Measurements from ENCODE around the gene MMS19.
"Not testable (repeated sequence)": the region's sequence is repeated elsewhere in the genome, so short reads cannot be mapped to it uniquely, and the experiment has no call there.

The MMS19 gene

GRCh38 chr10:97499561-97500296, 1.5 kb upstream of the MMS19 start:
- peak overlapping the region; percentile 64 for H3K4me3 Mint-ChIP-seq
- peaks cover 23% of the 10 kb centered on the region for H3K27me3 Mint-ChIP-seq
- peaks cover 7% of the 10 kb centered on the region for H3K36me3 Mint-ChIP-seq (ENCODE audit: low read depth)
- H3K9me3 Mint-ChIP-seq = no peaks in the 10 kb centered on the region
- peaks cover 40% of the 10 kb centered on the region for H3K4me1 Mint-ChIP-seq (ENCODE audit: low read depth)
- H3K27ac Mint-ChIP-seq = no peak overlapping the region

DNA sequence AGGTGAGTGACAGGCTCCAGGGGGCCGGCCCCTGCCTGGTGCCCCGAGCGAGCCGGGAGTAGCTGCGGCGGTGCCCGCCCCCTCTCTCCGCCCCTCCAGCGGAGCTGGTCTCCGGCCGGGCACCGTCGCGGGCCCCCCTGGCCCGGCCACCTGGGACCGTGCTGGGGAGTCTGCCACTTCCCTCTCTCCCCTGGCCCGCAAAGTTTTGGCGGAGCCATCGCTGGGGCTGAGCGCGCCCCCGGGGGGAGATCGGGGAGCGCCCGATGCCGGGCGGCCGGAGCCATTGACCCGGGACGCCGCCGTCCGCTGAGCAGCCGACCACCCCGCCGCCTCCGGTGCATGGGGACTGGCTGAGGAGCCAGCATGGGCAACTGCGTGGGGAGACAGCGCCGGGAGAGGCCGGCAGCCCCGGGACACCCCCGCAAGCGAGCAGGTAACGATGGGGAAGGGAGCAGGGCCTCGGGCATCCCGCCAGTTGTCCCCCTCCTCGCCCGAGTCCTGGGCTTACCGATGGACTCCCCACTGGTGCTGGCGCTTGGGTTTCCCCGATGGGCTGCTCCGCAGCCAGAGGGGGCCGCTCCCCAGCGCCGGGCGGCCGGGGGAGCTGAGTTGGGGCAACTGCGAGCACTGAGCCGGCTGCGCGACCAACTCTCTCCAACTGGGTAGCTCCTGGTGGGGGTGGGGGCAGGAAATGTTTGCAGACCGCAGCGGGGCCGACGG, 779 bp upstream of the MMS19 start, which contains the start of gene UBTD1:
UBTD1 (plus strand) TSS at position 84 of the 720 bp plus-strand sequence; CDS start at position 364, 280 bp downstream.
- Mint-ChIP-seq H3K4me3 (peak within 1 kb of the TSS; percentile 90), H3K36me3 (ENCODE audit: low read depth) (peaks cover 14% of the 10 kb centered on the region), H3K27ac (peak within 1 kb of the TSS; percentile 90), H3K4me1 (ENCODE audit: low read depth) (peaks cover 47% of the 10 kb centered on the region), H3K9me3 (no peaks in the 10 kb centered on the region), H3K27me3 (peaks cover 23% of the 10 kb centered on the region)

DNA sequence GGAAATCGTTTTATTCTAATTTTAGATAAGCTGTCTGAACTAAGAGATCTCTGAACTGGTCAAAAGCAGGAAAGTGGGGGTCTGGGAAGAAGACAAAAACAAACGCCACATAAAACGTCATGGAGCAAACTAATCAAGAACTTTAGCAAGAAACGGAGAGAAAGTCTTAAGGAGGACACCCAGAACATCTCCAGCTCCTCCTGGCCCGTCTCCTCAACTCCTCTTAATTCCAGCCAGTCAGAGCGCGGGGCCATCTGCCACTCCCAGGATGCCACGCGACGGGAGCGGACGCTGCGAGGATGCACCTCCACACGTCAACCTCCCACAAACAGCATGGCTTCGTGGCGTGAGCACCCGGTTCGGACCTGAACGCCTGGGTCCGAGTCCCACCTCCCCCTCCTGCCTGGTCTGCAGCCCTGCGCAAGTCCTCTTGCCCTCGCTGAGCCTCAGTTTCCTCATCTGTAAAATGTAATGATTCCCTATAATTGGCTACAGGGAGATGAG, 598 bp downstream of the MMS19 start:
- Mint-ChIP-seq H3K4me3 (peak overlapping the region; percentile 90), H3K9me3 (no peaks in the 10 kb centered on the region), H3K27me3 (peaks cover 23% of the 10 kb centered on the region), H3K27ac (peak overlapping the region; percentile 90), H3K4me1 (ENCODE audit: low read depth) (peaks cover 52% of the 10 kb centered on the region), H3K36me3 (ENCODE audit: low read depth) (peaks cover 26% of the 10 kb centered on the region)

DNA sequence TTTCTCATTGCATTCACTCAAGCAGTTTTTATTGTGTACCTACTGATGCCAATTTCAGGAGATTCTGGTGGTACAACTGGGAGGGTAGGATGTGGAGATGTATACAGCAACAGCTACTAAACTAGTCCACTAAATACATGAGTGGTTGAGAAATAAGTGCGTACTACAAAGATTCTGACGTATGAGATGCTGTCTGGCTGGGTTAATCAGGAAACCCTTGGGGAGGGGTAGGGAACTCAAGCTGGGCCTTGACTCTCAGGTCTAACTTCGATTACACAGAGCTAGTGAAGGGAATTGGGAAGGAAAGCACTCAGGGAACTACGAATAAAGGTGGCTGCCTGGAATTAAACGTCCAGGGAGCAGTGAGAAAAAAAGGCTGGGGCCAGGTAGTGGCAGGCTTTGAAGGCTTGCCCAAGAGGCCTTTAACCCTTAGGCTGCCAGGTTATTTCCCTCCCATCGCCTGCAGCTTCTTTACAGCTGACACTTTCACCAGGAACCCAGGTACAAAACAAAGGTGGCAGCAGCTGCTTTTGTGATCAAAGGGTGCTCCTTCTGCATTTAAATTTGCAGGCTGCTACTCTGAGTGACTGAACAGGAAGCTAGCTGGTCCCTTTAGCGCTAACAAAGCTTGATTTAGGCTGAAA, 3.2 kb downstream of the MMS19 start:
- Mint-ChIP-seq H3K9me3 (no peaks in the 10 kb centered on the region), H3K27me3 (peaks cover 4% of the 10 kb centered on the region), H3K27ac (peak overlapping the region; percentile 63), H3K4me1 (ENCODE audit: low read depth) (peaks cover 60% of the 10 kb centered on the region), H3K4me3 (peak overlapping the region; percentile 45), H3K36me3 (ENCODE audit: low read depth) (peaks cover 33% of the 10 kb centered on the region)

GRCh38 chr10:97494151-97494550, 4.1 kb downstream of the MMS19 start:
- H3K36me3 Mint-ChIP-seq (ENCODE audit: low read depth) = peaks cover 33% of the 10 kb centered on the region
- peaks cover 60% of the 10 kb centered on the region for H3K4me1 Mint-ChIP-seq (ENCODE audit: low read depth)
- no peaks in the 10 kb centered on the region for H3K9me3 Mint-ChIP-seq
- H3K27ac Mint-ChIP-seq = no peak overlapping the region
- no peak overlapping the region for H3K4me3 Mint-ChIP-seq
- no peaks in the 10 kb centered on the region for H3K27me3 Mint-ChIP-seq

GRCh38 chr10:97490592-97490991, 7.6 kb downstream of the MMS19 start:
- H3K36me3 Mint-ChIP-seq (ENCODE audit: low read depth) = peaks cover 38% of the 10 kb centered on the region
- peak overlapping the region; percentile 78 for H3K27ac Mint-ChIP-seq
- peaks cover 43% of the 10 kb centered on the region for H3K4me1 Mint-ChIP-seq (ENCODE audit: low read depth)
- no peaks in the 10 kb centered on the region for H3K9me3 Mint-ChIP-seq
- no peaks in the 10 kb centered on the region for H3K27me3 Mint-ChIP-seq
- H3K4me3 Mint-ChIP-seq = peak overlapping the region; percentile 23

DNA sequence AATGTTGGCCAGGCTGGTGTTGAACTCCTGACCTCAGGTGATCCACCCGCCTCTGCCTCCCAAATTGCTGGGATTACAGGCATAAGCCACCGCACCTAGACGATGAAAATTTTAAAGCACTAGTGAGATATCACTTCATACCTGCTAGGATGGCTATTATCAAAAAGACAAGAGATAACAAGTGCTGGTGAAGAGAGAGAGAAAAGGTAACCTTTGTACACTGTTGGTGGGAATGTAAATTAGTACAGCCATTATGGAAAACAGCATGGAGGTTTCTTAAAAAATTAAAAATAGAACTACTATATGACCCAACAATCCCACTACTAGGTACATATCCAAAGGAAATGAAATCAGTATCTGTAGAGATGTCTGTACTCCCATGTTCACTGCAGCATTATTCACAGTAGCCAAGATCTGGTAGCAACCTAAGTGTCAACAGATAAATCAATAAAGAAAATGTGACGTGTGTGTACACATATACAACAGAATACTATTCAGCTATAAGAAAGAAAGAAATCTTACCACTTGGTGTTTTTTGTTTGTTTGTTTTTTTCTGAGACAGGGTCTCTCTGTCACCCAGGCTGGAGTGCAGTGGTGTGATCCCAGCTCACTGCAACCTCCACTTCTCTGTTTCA, 12.5 kb downstream of the MMS19 start:
- Mint-ChIP-seq H3K4me1 (ENCODE audit: low read depth) (peaks cover 15% of the 10 kb centered on the region), H3K27me3 (no peaks in the 10 kb centered on the region), H3K9me3 (no peaks in the 10 kb centered on the region), H3K36me3 (ENCODE audit: low read depth) (peaks cover 29% of the 10 kb centered on the region), H3K27ac (peak overlapping the region; percentile 63), H3K4me3 (no peak overlapping the region)

GRCh38 chr10:97483921-97484320, 14.3 kb downstream of the MMS19 start:
- Mint-ChIP-seq H3K4me3 (no peak overlapping the region), H3K9me3 (no peaks in the 10 kb centered on the region), H3K36me3 (ENCODE audit: low read depth) (peaks cover 42% of the 10 kb centered on the region), H3K27ac (no peak overlapping the region), H3K4me1 (ENCODE audit: low read depth) (peaks cover under 1% of the 10 kb centered on the region), H3K27me3 (no peaks in the 10 kb centered on the region)

GRCh38 chr10:97483506-97483905, 14.7 kb downstream of the MMS19 start:
- H3K36me3 Mint-ChIP-seq (ENCODE audit: low read depth) = peaks cover 43% of the 10 kb centered on the region
- no peak overlapping the region for H3K27ac Mint-ChIP-seq
- H3K27me3 Mint-ChIP-seq = no peaks in the 10 kb centered on the region
- no peaks in the 10 kb centered on the region for H3K4me1 Mint-ChIP-seq (ENCODE audit: low read depth)
- H3K4me3 Mint-ChIP-seq = no peak overlapping the region
- no peaks in the 10 kb centered on the region for H3K9me3 Mint-ChIP-seq

DNA sequence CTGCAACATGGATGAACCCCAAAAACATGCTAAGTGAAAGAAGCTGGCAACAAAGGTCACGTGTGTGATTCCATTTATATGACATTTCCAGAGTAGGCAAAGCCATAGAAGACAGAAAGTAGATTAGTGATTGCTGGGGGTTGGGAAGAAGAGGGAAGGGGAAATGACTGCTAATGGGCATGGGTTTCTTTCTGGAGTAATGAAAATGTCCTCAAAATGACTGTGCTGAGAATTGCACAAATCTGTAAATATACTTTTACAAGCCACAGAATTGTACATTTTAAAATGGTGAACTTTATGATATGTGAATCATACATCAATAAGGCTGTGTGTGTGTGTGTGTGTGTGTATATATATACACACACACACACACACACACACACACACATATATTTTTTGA, 15.8 kb downstream of the MMS19 start:
- Mint-ChIP-seq H3K4me3 (no peak overlapping the region), H3K9me3 (no peaks in the 10 kb centered on the region), H3K27ac (no peak overlapping the region), H3K36me3 (ENCODE audit: low read depth) (peaks cover 51% of the 10 kb centered on the region), H3K4me1 (ENCODE audit: low read depth) (no peaks in the 10 kb centered on the region), H3K27me3 (no peaks in the 10 kb centered on the region)

DNA sequence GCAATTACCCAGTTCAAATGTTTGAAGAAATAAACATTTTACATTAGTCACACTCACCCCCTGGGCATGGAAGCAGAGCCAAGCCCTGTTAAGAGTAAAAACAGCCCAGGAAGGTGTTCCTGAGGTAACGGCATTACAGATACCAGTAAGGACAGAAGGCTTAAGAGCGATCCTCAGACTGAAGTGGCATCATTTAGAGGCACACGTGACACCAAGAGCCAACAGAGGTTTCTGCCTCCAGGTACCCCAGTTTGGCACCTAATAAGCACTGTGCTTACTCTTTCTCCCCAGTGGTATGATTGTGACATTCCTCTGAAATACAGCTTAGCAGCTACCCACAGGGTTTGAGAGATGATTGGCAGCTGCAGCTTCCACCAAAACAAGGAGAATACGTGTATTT, 17.2 kb downstream of the MMS19 start:
- Mint-ChIP-seq H3K4me3 (no peak overlapping the region), H3K27ac (no peak overlapping the region), H3K27me3 (no peaks in the 10 kb centered on the region), H3K9me3 (no peaks in the 10 kb centered on the region), H3K36me3 (ENCODE audit: low read depth) (peaks cover 59% of the 10 kb centered on the region), H3K4me1 (ENCODE audit: low read depth) (no peaks in the 10 kb centered on the region)

GRCh38 chr10:97479939-97480338, 18.3 kb downstream of the MMS19 start:
- Mint-ChIP-seq H3K4me3 (no peak overlapping the region), H3K27ac (no peak overlapping the region), H3K36me3 (ENCODE audit: low read depth) (peaks cover 64% of the 10 kb centered on the region), H3K9me3 (no peaks in the 10 kb centered on the region), H3K27me3 (no peaks in the 10 kb centered on the region), H3K4me1 (ENCODE audit: low read depth) (no peaks in the 10 kb centered on the region)

DNA sequence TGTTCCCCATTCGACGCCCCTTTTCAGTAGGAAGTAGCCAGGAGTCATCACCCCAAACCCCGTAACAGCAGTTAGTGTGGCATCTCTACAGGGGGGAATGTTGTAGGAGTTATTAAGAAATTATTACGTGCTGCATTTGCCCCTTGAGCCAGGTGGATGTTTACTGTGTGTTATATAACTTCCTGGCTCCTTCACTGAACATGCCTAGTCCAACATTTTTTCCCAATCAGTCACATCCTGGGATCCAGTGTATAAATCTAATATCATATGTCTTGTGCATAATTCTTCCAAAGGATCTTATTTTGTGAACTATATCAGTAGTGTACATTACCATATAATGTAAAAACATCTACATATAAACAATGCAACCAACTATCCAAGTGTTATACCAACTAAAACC, 18.8 kb downstream of the MMS19 start:
- not testable (repeated sequence) for H3K9me3 Mint-ChIP-seq; H3K27ac Mint-ChIP-seq; H3K4me3 Mint-ChIP-seq; H3K4me1 Mint-ChIP-seq (ENCODE audit: low read depth); H3K27me3 Mint-ChIP-seq
- H3K36me3 Mint-ChIP-seq (ENCODE audit: low read depth) = peaks cover 68% of the 10 kb centered on the region

DNA sequence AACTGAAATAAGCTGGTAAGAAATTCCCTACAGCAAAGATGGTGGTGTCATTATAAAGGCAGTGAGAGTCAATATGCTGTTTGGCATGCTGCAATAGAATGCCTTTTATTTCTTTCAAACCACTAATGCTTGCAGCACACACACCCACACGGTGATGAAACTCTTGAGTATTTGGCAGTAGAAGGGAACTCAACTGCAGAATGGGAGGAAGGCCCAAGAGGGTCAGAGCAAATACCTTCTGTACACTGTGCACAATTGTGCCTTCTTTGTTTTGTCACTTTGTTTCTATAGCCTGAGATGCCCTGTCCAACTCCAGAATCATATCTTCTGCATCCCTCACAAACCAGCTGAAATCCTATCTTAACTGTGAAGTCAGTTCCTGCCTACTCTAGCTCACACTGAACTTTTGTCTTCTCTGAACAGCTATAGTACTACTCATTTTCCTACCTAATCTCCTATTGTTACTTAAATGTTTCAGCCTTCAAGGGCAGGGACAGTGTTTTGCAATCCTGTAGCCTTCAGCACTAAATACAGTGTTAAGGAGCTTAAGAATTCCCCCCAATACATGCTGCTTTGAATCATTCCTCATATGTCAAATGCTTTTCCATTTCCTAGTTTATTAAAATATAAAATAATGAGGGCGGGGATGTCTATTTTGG, 22.2 kb downstream of the MMS19 start:
- Mint-ChIP-seq H3K36me3 (ENCODE audit: low read depth) (peaks cover 79% of the 10 kb centered on the region), H3K4me3 (no peak overlapping the region), H3K27me3 (no peaks in the 10 kb centered on the region), H3K9me3 (no peaks in the 10 kb centered on the region), H3K4me1 (ENCODE audit: low read depth) (no peaks in the 10 kb centered on the region), H3K27ac (no peak overlapping the region)

All from stimulated activated naive CD8-positive, alpha-beta T cell treated with anti-CD3 and anti-CD28 coated beads, Interleukin-15, Interleukin-2, amounts not matched to agents 100 ng/mL and 50 ng/mL, for 24 hours (primary cell).